Stimulated activated CD4-positive, alpha-beta T cell treated with anti-CD3 and anti-CD28 coated beads, Interleukin-4, amount 100 ng/mL, for 24 hours (primary cell): ENCODE data around the gene PHLDB3.
"Not testable (repeated sequence)": the region's sequence is repeated elsewhere in the genome, so short reads cannot be mapped to it uniquely, and the experiment has no call there.

Source experiments
- DNase-seq: peaks from one replicate; pipeline ENCODE4 v3.0.0-alpha.2; 2020

The PHLDB3 gene

GRCh38 chr19:43504426-43505185 is at the start of gene PHLDB3:
PHLDB3 (minus strand) TSS chr19:43504746; CDS start chr19:43504118, 628 bp downstream.
- peak; percentile 52 for DNase-seq

DNA sequence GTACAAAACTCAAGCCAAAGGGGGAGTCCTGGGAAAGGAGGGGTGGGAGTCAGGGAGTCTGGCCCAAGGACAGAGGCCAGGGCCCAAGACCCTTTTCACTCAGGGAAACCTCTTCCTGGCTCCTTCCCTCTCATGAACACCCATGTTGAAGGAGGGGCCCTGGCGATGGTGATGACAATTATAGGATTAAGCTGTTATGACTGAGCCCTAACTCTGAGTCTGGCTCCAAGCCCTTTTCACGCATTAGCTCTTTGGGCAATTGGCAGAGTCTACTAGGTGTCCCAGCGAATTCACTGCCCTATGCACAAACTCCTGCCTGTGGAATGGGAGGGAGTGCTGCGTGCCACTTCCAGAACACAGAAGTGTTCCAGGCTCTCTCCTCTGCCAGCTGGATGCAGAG is 49.1 kb upstream of the PHLDB3 start:
- DNase-seq: no peak

DNA sequence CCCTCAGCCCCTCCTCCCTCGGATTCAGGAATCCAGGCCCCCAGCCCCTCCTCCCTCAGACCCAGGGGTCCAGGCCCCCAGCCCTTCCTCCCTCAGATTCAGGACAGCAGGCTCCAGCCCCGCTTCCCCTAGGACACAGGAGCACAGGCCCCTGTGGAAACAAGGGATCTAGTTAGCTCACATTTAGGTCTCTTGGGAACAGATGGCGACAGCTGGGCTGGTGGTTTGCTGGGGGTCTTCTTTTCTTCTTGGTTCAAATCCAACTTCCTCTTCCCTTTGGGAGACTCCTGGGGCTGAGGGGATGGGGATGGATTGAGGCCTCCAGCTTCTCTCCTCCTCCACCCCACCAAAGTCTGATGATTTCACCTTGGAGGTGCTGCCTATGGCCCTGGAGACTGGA is 48.1 kb upstream of the PHLDB3 start:
- DNase-seq: no peak

DNA sequence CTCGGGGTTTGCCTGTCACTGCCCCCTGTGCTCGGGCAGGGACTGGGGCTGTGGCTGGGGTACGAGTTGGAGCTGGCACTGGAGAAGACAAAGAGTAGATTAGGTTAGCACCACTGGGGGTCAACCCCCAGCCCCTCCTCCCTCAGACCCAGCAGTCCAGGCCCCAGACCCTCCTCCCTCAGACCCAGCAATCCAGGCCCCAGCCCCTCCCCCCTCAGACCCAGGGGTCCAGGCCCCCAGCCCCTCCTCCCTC is 47.6 kb upstream of the PHLDB3 start:
- no peak for DNase-seq

GRCh38 chr19:43551399-43552197 is 47.1 kb upstream of the PHLDB3 start:
- no peak for DNase-seq

DNA sequence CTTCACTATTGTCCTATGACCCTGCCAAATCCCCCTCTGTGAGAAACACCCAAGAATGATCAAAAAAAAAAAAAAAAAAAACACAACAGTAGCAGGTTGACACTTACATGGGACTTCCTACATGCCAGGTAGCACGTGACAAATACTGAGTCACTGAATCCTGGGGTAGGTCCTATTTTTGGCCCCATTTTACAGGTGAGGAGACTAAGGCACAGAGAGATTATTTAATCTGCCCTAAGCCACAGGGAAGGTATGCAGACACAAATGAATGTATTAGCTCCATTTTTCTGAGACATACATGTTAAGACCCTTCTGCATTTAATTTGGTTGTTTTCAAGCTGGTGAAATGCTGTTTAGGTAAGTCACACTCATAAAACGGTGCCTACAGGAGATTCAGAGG is 44.2 kb upstream of the PHLDB3 start:
- no peak for DNase-seq

- not testable (repeated sequence) for DNase-seq
These were observed 43.4 kb upstream of the PHLDB3 start for GRCh38 chr19:43547926-43548325.

DNA sequence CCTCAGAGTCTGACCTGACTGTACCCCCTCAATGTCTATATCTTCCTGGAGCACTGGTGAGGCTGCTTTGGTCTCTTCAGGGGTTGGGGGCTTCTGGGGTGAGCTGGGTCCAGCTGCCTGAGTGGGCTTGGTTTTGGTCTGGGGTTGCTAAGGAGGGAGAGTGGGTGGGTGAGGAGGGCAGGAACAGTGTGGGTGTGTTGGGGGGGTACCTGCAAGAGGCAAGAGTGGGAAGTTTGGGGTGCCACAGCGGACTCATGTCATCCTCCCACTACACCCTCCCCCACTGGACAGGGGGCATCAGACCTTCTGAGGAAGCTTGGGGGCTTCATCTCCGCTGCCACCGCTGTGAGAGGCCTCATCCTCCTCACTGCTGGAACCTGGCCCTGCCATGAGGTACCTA is 42.0 kb upstream of the PHLDB3 start:
- no peak for DNase-seq

- DNase-seq: no peak
These were observed 41.4 kb upstream of the PHLDB3 start for GRCh38 chr19:43545981-43546380.

DNA sequence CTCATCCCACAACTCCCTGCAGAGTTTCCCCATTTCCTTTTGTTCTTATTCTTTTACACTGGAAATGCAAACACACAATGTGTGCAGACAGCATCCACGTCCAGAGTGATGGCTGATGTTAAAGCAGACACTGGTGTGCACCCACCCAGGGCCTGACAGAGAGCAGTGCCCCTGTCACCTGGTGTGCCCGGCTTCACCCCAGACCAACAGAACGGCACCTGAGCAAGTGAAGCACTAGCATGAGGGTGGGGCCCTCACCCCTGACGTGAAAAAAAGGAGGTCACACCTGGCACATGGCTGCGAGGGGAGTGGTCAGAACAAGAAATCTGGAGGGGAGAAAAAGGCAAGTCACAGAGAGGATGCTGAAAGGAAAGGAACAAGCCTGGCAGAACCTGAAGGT is 40.7 kb upstream of the PHLDB3 start:
- DNase-seq: no peak

GRCh38 chr19:43544077-43544476 is 39.5 kb upstream of the PHLDB3 start:
- DNase-seq: no peak

GRCh38 chr19:43541920-43542650 is 37.5 kb upstream of the PHLDB3 start:
- DNase-seq: no peak

DNA sequence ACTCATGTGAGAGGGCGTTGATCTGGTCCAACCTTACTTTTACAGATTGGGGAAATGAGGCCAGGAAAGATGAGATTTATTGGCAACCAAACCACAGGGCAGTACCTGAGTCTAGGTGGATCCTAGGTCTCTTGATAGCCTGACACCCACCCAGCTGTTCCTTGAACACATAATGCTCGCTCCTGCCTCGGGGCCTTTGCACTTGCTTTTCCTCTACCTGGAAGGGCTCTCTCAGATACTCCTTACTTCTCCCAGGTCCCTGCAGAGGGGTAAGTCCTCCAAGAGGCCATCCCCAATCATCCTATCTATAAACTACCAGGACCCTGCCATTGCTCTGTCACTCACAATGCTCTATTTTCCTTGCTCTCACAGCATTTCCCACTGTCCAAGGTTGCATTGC is 35.8 kb upstream of the PHLDB3 start:
- DNase-seq: no peak

DNA sequence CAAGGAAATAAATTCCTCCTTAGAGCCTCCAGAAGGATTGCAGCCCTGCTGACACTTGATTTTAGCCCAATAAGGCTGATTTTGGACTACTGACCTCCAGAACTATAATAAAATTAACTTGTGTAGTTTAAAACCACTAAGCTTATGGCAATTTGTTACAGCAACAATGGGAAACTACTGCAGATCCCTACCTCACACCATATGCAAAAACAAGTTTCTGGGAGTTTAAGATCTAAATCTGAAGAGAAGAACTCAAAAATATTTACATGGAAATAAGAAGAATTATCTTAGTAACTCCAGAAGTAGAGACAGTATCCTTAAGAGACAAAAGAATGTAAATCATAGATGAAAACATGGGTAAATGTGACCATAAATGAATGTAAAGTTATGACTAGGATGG is 34.4 kb upstream of the PHLDB3 start:
- no peak for DNase-seq

DNA sequence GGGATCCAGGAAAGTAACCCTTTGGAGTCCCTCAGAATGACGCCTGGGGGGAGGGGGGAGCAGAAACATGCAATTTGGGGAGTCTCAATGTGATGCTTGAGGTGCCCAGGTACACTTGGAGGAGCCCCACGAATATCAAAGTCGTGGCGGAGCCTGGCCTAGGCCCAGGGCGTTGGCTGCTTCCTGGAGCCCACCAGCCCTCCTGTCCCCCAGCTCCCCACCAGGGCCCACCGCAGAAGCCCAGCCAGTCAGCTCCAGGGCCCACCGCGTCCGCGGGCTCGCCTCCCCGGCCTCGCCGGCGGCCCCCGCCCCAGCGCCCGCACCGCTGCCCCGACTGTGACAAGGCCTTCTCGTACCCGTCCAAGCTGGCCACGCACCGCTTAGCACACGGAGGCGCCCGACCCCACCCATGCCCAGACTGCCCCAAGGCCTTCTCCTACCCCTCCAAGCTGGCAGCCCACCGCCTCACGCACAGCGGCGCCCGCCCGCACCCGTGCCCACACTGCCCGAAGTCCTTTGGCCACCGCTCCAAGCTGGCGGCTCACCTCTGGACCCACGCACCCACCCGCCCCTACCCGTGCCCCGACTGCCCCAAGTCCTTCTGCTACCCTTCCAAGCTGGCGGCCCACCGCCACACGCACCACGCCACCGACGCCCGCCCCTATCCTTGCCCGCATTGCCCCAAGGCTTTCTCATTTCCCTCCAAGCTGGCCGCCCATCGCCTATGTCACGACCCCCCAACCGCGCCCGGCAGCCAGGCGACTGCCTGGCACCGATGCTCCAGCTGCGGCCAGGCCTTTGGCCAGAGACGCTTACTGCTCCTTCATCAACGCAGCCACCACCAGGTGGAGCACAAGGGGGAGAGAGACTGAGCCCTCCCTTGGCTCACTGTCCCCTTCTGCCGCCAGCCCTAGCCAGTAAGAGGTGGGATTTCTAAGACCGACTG is 30.5 kb upstream of the PHLDB3 start:
- DNase-seq: peak; percentile 25

DNA sequence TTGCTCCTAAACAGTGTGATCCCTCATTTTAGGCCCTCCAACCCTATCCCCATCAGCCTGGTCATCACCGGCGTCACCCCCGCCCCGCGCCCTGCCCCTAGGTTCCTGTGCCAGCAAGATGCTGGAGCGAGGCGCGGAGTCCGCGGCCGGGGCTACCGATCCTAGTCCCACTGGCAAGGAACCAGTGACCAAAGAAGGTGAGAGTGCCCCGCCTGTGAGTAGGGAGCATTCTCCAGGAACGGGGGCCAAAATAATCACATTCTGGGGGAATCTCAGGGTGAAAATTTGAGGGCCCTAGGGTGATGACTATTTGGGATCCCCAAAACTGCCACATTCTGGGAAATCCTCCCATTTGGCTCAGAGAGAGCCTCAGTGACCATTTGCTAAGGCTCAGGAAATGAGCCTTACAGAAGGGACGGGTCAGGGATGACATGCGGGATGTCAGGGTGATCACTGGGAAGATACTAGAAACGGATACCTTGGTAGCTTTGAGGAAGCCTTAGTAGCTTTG is 29.8 kb upstream of the PHLDB3 start:
- no peak for DNase-seq

GRCh38 chr19:43533546-43534304 is 29.2 kb upstream of the PHLDB3 start:
- DNase-seq: peak; percentile 92

DNA sequence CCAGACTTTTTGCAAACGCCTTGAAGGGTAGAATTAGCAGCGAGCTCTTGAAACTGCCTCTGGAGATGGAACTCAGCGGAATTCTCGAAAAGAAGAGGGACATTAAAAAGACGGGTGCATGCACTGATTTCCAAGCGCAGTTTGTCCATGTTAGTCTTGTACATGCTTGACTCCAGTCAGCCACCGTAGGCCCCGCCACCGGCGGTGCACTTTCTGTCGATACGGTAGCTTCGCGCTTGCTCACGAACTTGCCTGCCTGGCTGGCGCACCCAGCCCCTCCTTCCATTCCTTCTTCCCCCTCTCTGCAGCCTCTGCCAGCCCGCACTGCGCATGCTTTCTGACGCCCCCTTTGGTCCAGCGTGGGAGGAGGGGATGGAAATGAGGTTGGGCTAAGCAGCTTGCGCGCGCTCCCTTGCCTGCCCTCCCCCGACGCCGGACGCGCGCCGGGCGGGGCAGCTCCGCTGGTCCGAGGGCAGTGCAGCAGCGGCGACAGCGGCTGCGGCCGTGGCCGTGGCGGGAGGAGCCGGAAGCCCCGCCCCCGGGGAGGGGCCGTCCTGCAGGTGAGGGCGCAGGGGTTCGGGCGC is 28.5 kb upstream of the PHLDB3 start, which contains the start of gene ZNF575:
Gene ZNF575 (plus strand): TSS at position 227 of the 584 bp plus-strand sequence. CDS start 1,235 bp downstream, outside the sequence.
- DNase-seq: peak; percentile 85

DNA sequence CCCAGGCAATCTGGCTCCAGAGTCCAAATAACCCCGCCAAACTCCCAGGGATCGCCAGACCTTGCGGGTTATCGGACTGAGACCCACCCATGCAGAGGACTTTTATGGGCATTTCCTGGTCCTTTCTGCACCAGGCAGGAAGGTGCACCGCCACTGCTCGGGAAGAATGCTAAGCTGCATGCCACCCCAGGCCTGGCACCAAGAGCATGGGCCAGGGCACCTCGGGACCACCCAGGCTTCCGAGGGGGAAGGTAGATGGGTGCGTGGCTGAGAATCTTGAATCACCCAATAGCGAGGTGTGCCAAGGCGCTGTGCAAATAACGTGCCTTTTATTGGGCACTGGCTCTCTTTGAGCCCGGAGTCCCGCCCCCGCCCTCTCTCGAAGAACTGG is 28.0 kb upstream of the PHLDB3 start:
- DNase-seq: no peak

GRCh38 chr19:43527860-43528622 is 23.5 kb upstream of the PHLDB3 start:
- peak; percentile 21 for DNase-seq
